ENCODE data around the gene ZNF592. TPM values are rescaled to one million over a fixed set of nuclear protein-coding genes. Genes with fewer than 3 reads are reported as not detected.
"Not testable (repeated sequence)": the region's sequence is repeated elsewhere in the genome, so short reads cannot be mapped to it uniquely, and the experiment has no call there.

Gene ZNF592
- total RNA-seq, 2 donors from 2014 or later = 33.5 to 39.5 TPM

GRCh38 chr15:84731774-84732173 is 16.6 kb upstream of the ZNF592 start:
- Mint-ChIP-seq H3K27me3 (ENCODE audit: low read depth) (no peaks in the 10 kb centered on the region), H3K4me1 (ENCODE audit: low read depth) (peaks cover 80% of the 10 kb centered on the region), H3K36me3 (ENCODE audit: insufficient read depth in 2 of 2) (no peaks in the 10 kb centered on the region), H3K27ac (peak overlapping the region; percentile 81), H3K9me3 (no peaks in the 10 kb centered on the region), H3K4me3 (peak overlapping the region in 1 of 2 donors; percentile 18)
- DNase-seq (no peak), ATAC-seq (replicated peaks in 1 of 2) (no peak)

- peaks cover 75% of the 10 kb centered on the region for H3K4me1 Mint-ChIP-seq (ENCODE audit: low read depth)
- peak; percentile 73 to 76 for DNase-seq
- ATAC-seq (replicated peaks in 1 of 2) = peak; percentile 43 to 58
- H3K27ac Mint-ChIP-seq = peak overlapping the region; percentile 88
- H3K9me3 Mint-ChIP-seq = no peaks in the 10 kb centered on the region
- peak overlapping the region; percentile 85 to 91 for H3K4me3 Mint-ChIP-seq
- H3K36me3 Mint-ChIP-seq (ENCODE audit: insufficient read depth in 2 of 2) = no peaks in the 10 kb centered on the region
- no peaks in the 10 kb centered on the region for H3K27me3 Mint-ChIP-seq (ENCODE audit: low read depth)
These were observed 13.5 kb upstream of the ZNF592 start for GRCh38 chr15:84734794-84735479.

- DNase-seq (peak; percentile 56 to 63), ATAC-seq (replicated peaks in 1 of 2) (peak; percentile 51 to 63)
- Mint-ChIP-seq H3K27ac (peak overlapping the region; percentile 88), H3K4me3 (peak overlapping the region; percentile 85 to 91), H3K4me1 (ENCODE audit: low read depth) (peaks cover 71% of the 10 kb centered on the region)
- H3K9me3 Mint-ChIP-seq; H3K36me3 Mint-ChIP-seq (ENCODE audit: insufficient read depth in 2 of 2); H3K27me3 Mint-ChIP-seq (ENCODE audit: low read depth): not testable (repeated sequence)
These were observed 12.8 kb upstream of the ZNF592 start for GRCh38 chr15:84735480-84736061.

GRCh38 chr15:84736375-84736774 is 12.0 kb upstream of the ZNF592 start:
- H3K4me1 Mint-ChIP-seq (ENCODE audit: low read depth) = peaks cover 63% of the 10 kb centered on the region
- peak overlapping the region; percentile 82 for H3K27ac Mint-ChIP-seq
- H3K36me3 Mint-ChIP-seq (ENCODE audit: insufficient read depth in 2 of 2) = no peaks in the 10 kb centered on the region
- no peaks in the 10 kb centered on the region for H3K27me3 Mint-ChIP-seq (ENCODE audit: low read depth)
- DNase-seq (peak; percentile 79 to 83), ATAC-seq (replicated peaks in 1 of 2) (peak; percentile 69 to 78)
- H3K4me3 Mint-ChIP-seq = peak overlapping the region; percentile 49 to 63
- no peaks in the 10 kb centered on the region for H3K9me3 Mint-ChIP-seq

GRCh38 chr15:84737005-84737404 is 11.4 kb upstream of the ZNF592 start:
- H3K4me1 Mint-ChIP-seq (ENCODE audit: low read depth) = peaks cover 57% of the 10 kb centered on the region
- H3K9me3 Mint-ChIP-seq = no peaks in the 10 kb centered on the region
- no peaks in the 10 kb centered on the region for H3K36me3 Mint-ChIP-seq (ENCODE audit: insufficient read depth in 2 of 2)
- H3K27ac Mint-ChIP-seq = peak overlapping the region; percentile 82
- no peaks in the 10 kb centered on the region for H3K27me3 Mint-ChIP-seq (ENCODE audit: low read depth)
- no peak for ATAC-seq (replicated peaks in 1 of 2)
- H3K4me3 Mint-ChIP-seq = peak overlapping the region in 1 of 2 donors; percentile 4
- DNase-seq = no peak

- peaks cover 48% of the 10 kb centered on the region for H3K4me1 Mint-ChIP-seq (ENCODE audit: low read depth)
- H3K36me3 Mint-ChIP-seq (ENCODE audit: insufficient read depth in 2 of 2) = no peaks in the 10 kb centered on the region
- no peak overlapping the region for H3K4me3 Mint-ChIP-seq
- H3K27me3 Mint-ChIP-seq (ENCODE audit: low read depth) = no peaks in the 10 kb centered on the region
- ATAC-seq (replicated peaks in 1 of 2) (no peak), DNase-seq (no peak)
- H3K27ac Mint-ChIP-seq = no peak overlapping the region
- no peaks in the 10 kb centered on the region for H3K9me3 Mint-ChIP-seq
These were observed 7.7 kb upstream of the ZNF592 start for GRCh38 chr15:84740691-84741090.

DNA sequence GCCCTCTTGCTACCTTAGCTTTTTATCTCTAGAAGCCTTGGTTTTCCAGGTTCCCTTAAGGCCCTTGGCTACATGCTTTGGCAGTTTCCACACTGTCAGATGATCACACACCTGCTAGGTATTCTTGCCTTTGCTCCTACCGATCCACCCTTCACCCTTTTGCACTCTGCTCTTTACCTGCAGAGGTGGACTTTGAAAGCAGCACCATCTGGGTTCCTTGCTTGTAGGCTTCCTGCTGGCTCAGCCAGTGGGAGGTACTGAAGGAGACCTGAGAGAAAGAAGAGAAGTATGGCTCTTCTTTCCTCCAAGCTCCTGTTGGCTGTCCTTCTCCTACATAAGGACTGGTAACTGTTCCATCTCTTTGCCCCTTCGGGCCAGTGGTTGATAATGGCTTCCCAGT is 7.3 kb upstream of the ZNF592 start:
- Mint-ChIP-seq H3K4me1 (ENCODE audit: low read depth) (peaks cover 45% of the 10 kb centered on the region), H3K27ac (peak overlapping the region; percentile 11), H3K9me3 (no peaks in the 10 kb centered on the region)

GRCh38 chr15:84747416-84748273 is 747 bp upstream of the ZNF592 start:
- Mint-ChIP-seq H3K4me1 (ENCODE audit: low read depth) (peaks cover 67% of the 10 kb centered on the region), H3K27me3 (ENCODE audit: low read depth) (no peaks in the 10 kb centered on the region), H3K4me3 (peak overlapping the region; percentile 86 to 95), H3K27ac (peak overlapping the region; percentile 95), H3K9me3 (no peaks in the 10 kb centered on the region), H3K36me3 (ENCODE audit: insufficient read depth in 2 of 2) (peaks cover 9% of the 10 kb centered on the region in 2 donors)
- peak; percentile 58 to 62 for ATAC-seq (replicated peaks in 1 of 2)
- DNase-seq = peak; percentile 77

More for the DNA sequence above, 7.3 kb upstream of the ZNF592 start:
- H3K4me3 Mint-ChIP-seq = no peak overlapping the region
- DNase-seq (no peak), ATAC-seq (replicated peaks in 1 of 2) (no peak)
- no peaks in the 10 kb centered on the region for H3K36me3 Mint-ChIP-seq (ENCODE audit: insufficient read depth in 2 of 2)
- no peaks in the 10 kb centered on the region for H3K27me3 Mint-ChIP-seq (ENCODE audit: low read depth)

GRCh38 chr15:84749111-84749991 is 959 bp downstream of the ZNF592 start:
- Mint-ChIP-seq H3K27me3 (ENCODE audit: low read depth) (no peaks in the 10 kb centered on the region), H3K36me3 (ENCODE audit: insufficient read depth in 2 of 2) (peaks cover 11 to 16% of the 10 kb centered on the region in 2 donors), H3K27ac (peak overlapping the region; percentile 92), H3K4me1 (ENCODE audit: low read depth) (peaks cover 70% of the 10 kb centered on the region), H3K4me3 (peak overlapping the region; percentile 95), H3K9me3 (peaks cover 2% of the 10 kb centered on the region in 2 donors)
- peak; percentile 22 to 24 for ATAC-seq (replicated peaks in 1 of 2)
- peak; percentile 56 to 62 for DNase-seq

GRCh38 chr15:84750583-84751092 is 2.2 kb downstream of the ZNF592 start:
- H3K4me3 Mint-ChIP-seq = peak overlapping the region; percentile 95
- peaks cover 72% of the 10 kb centered on the region for H3K4me1 Mint-ChIP-seq (ENCODE audit: low read depth)

DNA sequence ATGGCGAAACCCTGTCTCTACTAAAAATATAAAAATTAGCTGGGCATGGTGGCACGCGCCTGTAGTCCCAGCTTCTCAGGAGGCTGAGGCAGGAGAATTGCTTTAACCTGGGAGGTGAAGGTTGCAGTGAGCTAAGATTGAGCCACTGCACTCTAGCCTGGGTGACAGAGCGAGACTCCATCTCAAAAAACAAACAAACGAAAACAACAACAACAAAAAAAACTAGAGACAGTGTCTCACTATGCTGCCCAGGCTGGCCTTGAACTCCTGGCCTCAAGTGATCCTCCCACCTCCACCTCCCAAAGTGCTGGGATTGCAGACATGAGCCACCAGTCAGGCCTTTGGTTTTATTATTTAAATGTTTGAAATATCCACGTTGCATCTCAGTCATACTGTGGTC is 3.3 kb downstream of the ZNF592 start:
- DNase-seq; H3K4me3 Mint-ChIP-seq; ATAC-seq (replicated peaks in 1 of 2); H3K9me3 Mint-ChIP-seq; H3K27me3 Mint-ChIP-seq (ENCODE audit: low read depth): not testable (repeated sequence)
- H3K27ac Mint-ChIP-seq = peak overlapping the region; percentile 0
- H3K4me1 Mint-ChIP-seq (ENCODE audit: low read depth) = peaks cover 73% of the 10 kb centered on the region
- peaks cover 11 to 18% of the 10 kb centered on the region in 2 donors for H3K36me3 Mint-ChIP-seq (ENCODE audit: insufficient read depth in 2 of 2)

More at GRCh38 chr15:84750583-84751092, 2.2 kb downstream of the ZNF592 start:
- DNase-seq = peak in 1 of 2 donors; percentile 14
- H3K27me3 Mint-ChIP-seq (ENCODE audit: low read depth) = no peaks in the 10 kb centered on the region
- ATAC-seq (replicated peaks in 1 of 2) = no peak
- H3K27ac Mint-ChIP-seq = peak overlapping the region; percentile 92
- H3K36me3 Mint-ChIP-seq (ENCODE audit: insufficient read depth in 2 of 2) = peaks cover 11 to 18% of the 10 kb centered on the region in 2 donors
- H3K9me3 Mint-ChIP-seq = peaks cover 2% of the 10 kb centered on the region in 2 donors

GRCh38 chr15:84752195-84752594 is 3.8 kb downstream of the ZNF592 start:
- Mint-ChIP-seq H3K9me3 (peaks cover 2% of the 10 kb centered on the region in 2 donors), H3K4me1 (ENCODE audit: low read depth) (peaks cover 72% of the 10 kb centered on the region), H3K36me3 (ENCODE audit: insufficient read depth in 2 of 2) (peaks cover 11 to 18% of the 10 kb centered on the region in 2 donors), H3K27me3 (ENCODE audit: low read depth) (no peaks in the 10 kb centered on the region), H3K4me3 (peak overlapping the region in 1 of 2 donors; percentile 16), H3K27ac (peak overlapping the region; percentile 0)
- DNase-seq (no peak), ATAC-seq (replicated peaks in 1 of 2) (no peak)
